ENCODE measurements around the gene ZHX3.

The ZHX3 gene

GRCh38 chr20:41151134-41151869 is 166.2 kb downstream of the ZHX3 start:
- no peak for DNase-seq (ENCODE audit: low read depth in 2 of 2)

GRCh38 chr20:41150664-41151063 is 166.9 kb downstream of the ZHX3 start:
- DNase-seq (ENCODE audit: low read depth in 2 of 2): no peak

- DNase-seq (ENCODE audit: low read depth in 2 of 2): no peak
These were observed 168.6 kb downstream of the ZHX3 start for GRCh38 chr20:41148942-41149341.

DNA sequence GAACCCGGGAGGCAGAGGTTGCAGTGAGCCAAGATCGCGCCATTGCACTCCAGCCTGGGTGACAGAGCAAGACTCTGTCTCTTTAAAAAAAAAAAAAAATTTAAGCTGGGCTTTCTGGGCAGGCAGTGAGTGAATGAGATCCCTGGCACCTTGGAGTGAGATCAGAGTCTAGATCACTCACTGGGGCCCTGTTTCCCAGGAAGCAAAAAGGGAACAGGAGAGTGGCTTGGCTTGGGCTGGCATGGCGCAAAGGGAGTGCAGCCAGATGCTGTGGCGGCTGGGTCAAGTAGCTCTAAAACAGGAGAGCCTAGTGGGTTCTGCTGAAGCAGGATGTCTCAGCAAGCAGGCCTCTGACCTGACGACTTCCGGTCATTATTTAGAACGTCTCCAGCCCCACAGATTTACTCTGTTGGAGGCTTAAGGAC is 169.8 kb downstream of the ZHX3 start:
- no peak for DNase-seq (ENCODE audit: low read depth in 2 of 2)

DNA sequence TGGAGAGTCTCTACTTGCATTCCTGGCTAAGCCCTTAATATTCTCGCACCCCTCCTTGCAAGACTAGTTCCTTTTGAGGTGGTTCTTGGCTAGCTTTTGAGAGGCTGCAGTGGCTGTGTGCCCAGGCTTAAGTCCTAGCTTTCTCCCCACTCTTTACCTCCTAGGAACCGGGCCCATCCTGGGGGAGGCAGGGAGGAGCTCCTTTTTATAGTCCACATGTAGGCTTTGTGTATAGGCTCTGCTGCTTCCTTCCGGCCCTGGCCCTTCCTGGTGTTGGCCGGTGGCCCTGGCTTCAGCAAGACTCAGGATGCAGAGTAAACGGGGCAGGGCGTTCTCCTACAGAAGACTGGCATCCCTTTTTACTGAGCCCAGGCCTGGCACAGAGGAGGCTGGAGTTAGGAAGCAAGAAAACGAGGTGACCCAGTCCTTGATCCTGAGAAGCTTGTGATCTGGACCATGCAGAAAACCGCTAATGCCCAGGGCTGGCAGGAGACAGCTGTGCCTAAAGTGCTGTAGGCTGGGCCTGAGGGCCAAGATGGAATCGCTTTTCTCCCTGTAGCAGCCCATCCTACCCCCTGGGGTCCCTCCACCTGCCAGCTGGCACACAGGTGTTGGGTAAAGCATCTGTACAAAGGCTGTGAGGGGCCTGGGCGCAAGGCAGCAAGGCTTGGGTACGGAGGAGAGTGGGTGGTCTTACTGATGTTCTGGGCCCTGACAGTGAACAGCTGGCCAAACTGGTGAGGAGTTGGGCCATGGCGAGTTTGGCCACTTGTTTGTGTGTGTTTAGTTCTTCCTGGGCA is 171.5 kb downstream of the ZHX3 start:
- no peak for DNase-seq (ENCODE audit: low read depth in 2 of 2)

DNA sequence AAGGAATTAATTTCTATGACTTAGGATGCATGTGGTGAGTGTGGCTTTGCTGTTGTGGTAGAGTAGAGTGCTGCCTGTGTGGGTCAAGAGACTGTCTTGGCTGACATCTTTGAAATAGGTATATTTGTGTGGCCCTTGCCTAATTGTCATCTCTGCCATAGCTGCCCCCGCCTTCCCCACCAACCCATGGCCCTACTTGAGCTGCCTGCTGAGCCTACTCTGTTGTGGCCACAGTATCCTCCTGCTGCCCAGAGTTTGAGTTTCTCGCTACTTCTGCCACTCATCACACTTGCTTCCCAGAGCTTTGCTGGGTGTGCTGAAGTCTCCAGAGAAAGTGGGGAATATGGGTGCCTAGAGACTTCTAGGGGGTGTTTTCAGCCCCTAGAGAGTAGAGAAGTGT is 172.2 kb downstream of the ZHX3 start:
- DNase-seq (ENCODE audit: low read depth in 2 of 2): no peak

- DNase-seq (ENCODE audit: low read depth in 2 of 2): no peak
These were observed 174.2 kb downstream of the ZHX3 start for GRCh38 chr20:41143354-41143753.

DNA sequence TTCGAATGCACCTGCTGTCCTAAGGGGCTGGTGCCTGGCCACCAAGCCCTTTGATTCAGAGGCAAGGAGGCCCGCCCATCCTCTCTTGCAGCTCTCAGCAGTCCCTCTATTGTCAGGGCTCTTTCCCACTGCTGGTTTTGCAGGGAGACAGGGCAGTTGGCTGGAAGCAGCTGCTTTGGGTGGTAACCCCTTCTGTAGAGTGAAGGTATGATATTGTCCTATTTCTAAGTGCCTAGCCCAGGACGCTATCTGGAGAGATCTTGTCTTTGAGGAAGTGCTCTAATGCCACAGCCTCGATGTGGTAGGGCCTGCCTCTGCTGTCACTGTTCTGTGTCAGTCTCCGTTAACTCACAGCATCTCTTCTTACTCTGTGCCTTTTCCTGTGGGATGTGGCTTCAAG is 174.6 kb downstream of the ZHX3 start:
- no peak for DNase-seq (ENCODE audit: low read depth in 2 of 2)

DNA sequence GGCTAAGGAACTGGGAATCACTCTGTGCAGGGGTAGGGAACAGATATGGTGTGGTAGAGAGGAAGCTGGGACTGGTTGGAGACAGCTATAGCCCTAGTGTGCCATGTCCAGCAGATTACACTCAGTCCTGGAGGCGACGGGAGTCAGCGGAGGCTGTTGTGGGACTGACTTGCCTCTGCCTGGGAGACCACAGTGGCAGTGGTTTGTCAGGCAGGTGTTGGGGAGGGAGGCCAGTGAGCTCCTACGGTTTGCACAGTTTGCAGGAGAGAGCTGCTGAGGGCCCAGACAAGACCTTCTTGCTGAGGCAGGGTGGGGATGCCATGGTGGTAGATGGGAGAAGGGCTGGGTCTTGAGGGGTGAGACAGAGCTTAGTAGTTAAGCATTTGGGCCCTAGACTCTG is 175.3 kb downstream of the ZHX3 start:
- no peak for DNase-seq (ENCODE audit: low read depth in 2 of 2)

DNA sequence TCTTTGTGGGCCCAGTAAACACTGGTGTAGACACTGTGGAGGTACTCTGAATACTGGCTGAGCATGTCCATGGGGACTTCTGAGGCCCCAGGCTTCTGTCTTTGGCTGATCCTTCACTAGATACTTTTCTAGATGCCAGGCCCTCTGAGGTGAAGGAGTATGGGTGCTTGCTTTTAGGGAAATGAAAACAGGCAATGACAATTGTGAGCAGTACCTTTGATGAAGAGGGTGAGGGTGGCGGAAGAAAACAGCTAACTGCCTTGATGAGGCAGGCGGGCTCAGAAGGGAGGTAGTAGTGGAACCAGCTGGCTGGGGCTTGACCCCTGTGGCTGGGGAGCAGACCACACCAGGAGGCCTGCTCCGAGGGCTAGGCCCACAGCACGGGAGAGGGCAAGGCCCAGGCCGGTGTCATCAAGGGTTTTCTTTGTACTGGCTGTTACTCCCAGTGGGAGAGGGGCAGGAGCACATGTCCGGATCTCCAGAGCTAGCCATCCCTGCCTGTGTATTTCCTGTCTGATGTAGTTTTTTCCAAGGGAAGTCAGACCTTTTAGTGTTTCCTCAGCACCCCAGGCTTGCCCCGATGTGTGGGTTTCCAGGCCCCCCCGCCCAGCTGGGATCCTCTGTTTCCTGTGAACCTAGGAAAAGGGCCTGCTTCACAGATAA is 176.2 kb downstream of the ZHX3 start:
- DNase-seq (ENCODE audit: low read depth in 2 of 2): no peak

DNA sequence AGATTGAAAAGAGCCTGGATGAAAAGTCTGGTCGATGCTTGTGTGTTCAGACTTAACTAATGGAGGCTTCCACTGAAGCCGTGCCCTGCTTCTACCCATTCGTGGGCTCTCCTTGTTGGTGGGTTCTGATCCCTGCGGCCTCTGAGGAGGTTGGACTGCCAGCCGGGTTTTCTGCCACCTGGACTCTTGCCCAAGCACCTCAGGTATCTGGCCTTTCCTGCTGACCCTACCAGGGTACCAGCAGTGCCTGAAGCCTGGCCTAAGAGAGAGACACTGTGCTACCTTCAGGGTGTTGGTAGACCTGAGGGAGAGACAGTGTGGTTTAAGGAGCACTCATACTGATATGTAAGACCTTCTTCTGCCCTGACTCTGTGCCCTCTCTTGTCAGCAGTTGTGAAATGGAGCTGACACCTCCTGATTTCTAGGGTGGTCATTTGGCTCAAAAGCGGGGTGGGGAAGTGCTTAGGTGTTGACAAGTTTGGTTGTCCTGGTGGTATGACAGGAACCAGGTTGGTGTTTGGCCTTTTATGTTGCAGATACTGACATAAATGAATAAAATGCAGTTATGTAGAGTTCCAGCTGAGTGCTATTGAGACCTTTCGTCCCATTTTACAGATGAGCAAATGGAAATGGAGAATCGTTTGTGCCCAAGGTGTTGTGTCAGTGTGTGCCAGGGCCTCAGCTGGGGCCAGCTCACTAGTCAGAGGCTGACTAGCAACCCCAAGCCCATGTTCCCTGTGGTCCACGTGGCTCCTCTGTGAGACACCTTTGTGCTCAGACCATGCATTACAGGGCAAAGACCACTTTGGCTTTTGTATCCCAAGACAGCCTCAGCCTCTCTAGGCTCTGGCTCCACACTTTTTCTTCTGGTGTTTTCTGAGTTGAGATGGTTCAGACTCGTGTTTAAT is 177.1 kb downstream of the ZHX3 start:
- no peak for DNase-seq (ENCODE audit: low read depth in 2 of 2)

DNA sequence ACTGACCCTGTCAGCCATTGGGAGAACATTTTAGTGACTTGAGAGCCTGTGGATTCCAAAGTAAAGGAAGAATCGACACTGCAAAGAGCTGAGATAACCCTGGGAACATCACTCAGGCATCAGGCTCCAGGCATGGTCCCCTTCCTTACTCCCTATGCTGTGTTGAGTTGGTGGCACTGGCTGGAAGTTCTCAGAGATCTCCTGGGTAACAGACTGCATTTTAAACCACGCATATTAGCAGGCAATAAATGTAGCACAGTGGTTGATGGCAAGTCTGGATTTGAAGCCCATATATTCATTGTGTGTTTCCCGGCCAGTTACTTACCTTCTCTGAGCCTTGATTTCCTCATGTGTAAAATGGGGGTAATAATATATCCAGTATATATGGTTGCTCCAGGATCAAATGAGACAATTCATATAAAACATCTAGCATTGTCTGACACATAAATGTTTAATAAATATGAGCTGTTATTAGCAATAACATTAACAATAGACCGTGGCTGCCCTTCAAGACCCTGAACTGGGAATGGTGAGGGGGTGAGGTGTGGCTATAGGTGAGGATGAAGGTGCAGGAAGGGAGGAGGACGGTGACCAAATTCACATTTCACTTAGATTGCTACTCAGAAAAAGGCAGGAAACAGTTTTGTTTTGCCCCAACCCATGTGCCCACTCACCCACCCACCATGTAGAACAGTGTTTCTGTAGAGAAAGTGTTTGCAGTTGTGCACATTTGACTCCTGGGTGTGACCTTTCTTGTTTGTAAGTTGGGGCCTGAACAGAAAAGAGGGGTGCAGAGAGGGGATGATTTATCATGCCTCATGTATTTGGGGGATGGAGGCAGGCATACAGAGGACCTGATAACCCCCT is 178.1 kb downstream of the ZHX3 start:
- DNase-seq (ENCODE audit: low read depth in 2 of 2): no peak

DNA sequence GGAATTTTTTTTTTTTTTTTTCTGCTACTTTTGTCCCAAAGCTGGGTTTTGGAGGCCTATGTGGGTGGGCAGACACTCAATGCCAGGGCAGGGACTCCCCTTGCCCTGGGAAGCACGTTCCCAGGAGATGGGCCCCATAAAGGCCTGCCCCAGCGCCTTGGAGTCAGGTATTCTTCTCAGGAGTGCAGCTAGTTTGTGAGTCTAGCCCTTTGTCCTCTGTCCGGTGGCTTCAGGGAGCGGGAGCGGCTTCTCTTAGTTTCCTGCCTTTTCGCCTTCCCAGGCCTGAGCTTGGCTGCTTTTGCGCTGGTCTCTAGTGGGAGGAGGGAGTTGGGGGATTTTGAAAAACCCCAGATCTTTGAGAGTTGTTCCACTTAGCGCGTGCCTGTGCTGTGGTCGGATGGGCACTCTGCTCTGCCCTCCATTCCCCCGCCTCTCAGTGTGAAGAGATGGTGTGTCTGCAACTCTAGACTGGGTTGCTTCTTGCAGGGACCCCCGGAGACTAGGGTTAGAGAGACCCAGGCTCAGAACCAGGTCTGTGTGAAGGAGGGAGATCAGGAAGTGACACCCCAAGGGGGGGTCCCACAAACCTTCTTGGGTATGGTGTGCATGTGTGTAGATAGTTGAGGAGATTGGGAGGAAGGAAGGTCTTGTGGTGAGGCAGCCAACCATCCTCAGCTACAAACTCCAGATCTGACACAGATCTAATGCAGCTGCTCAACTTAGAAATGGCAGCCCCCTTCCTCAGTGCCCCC is 178.9 kb downstream of the ZHX3 start:
- no peak for DNase-seq (ENCODE audit: low read depth in 2 of 2)

- DNase-seq (ENCODE audit: low read depth in 2 of 2): peak; percentile 56 to 61
These were observed 179.7 kb downstream of the ZHX3 start for GRCh38 chr20:41137614-41138474.

DNA sequence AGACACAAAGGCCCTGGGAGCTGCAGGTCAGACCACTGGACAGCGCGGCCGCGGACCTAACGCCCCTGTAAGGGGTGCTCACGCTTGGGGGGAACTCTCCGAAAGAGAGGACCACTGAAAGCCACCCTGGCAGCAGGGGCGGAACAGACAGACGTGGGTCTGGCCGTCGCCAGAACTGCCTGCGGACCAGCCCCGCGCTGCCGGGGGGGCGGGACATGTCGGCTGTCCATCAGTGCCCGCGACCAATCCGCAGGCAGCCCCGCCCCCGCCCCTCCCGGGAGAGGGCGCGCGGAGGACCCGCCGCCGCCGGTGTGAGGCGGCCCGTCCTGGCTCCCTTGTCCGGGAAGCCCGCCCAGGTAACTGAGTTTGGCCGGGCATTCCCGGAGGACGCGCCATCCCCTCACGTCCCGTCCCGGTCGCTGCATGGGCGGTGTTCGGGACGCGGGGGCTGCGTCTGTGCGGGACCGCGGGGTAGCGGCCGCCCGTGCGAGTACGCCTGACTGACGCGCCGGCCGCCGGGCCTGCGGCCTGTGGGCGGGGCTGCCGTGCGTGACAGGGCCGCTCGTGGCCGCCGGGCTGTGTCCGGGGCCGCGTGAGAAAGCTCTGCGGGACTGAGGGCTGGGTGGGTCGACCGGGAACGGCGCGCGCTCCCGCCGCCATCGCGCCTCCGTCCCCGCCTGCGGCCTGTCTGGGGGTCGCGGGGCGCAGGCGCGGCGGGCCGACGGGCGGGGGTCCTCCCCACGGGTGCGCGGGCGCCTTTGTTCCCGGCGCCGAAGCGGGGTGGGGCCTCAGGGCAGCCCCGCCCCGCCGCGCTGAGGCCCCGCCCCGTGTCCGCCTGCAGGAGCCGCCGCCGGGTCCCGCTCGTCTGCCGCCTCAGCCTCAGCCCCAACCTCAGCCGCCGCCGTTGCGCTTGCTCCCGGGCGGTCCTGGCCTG is 180.6 kb downstream of the ZHX3 start, which contains the start of gene PLCG1:
PLCG1 (plus strand) TSS at position 864 of the 934 bp plus-strand sequence. CDS start 99 bp downstream, outside the sequence.
- DNase-seq (ENCODE audit: low read depth in 2 of 2): peak; percentile 81 to 88

GRCh38 chr20:41135888-41136679 is 181.4 kb downstream of the ZHX3 start:
- no peak for DNase-seq (ENCODE audit: low read depth in 2 of 2)
